Karpas-422 (cell line): Measurements from ENCODE around the gene OCA2. TPM values are rescaled to one million over a fixed set of nuclear protein-coding genes. Genes with fewer than 3 reads are reported as not detected.
A peak's percentile ranks its signal among the peaks of the same experiment; 100 is the strongest.

ENCODE experiments used
- DNase-seq: peaks from one replicate; pipeline ENCODE4 v3.0.0-alpha.2; 2015
- H2AFZ ChIP-seq: fragments of 200-600 bp; sonication (generic); 2 replicates; pipeline ENCODE4 v1.6.1; 2014; ENCODE audit warnings: antibody characterized with exemption, low read length, mixed read lengths
- H3K27ac ChIP-seq: fragments of 200-600 bp; sonication (generic); 2 replicates; pipeline ENCODE4 v1.5.1; 2014; ENCODE audit warnings: mild to moderate bottlenecking, low read length, moderate library complexity
- H3K27me3 ChIP-seq: fragments of 200-600 bp; sonication (generic); 2 replicates; pipeline ENCODE4 v1.6.1; 2014; ENCODE audit warnings: low read length, mixed read lengths
- H3K36me3 ChIP-seq: fragments of 200-600 bp; sonication (generic); 2 replicates; pipeline ENCODE4 v1.6.1; 2014; ENCODE audit warnings: low read length, mixed read lengths; ENCODE audit not compliant: insufficient read depth
- H3K4me1 ChIP-seq: fragments of 200-600 bp; sonication (generic); 2 replicates; pipeline ENCODE4 v1.6.1; 2014; ENCODE audit warnings: mild to moderate bottlenecking, low read length, mixed read lengths
- H3K4me2 ChIP-seq: fragments of 200-600 bp; sonication (generic); 2 replicates; pipeline ENCODE4 v1.6.1; 2014; ENCODE audit warnings: low read length, low read depth, mild to moderate bottlenecking; ENCODE audit not compliant: poor library complexity, severe bottlenecking
- H3K4me3 ChIP-seq: fragments of 200-600 bp; sonication (generic); 2 replicates; pipeline ENCODE4 v1.5.1; 2014; ENCODE audit warnings: mild to moderate bottlenecking, antibody characterized with exemption, low read length, mixed read lengths
- H3K79me2 ChIP-seq: fragments of 200-600 bp; sonication (generic); 2 replicates; pipeline ENCODE4 v1.6.1; 2014; ENCODE audit warnings: mild to moderate bottlenecking, low read length, mixed read lengths
- H3K9ac ChIP-seq: fragments of 200-600 bp; sonication (generic); 2 replicates; pipeline ENCODE4 v1.6.0; 2014; ENCODE audit warnings: low read length
- H3K9me2 ChIP-seq: fragments of 200-600 bp; sonication (generic), shearing (Covaris generic); replicated peaks from 2 replicates; pipeline ENCODE4 v1.6.0; 2014; ENCODE audit warnings: mild to moderate bottlenecking, low read length, moderate library complexity; ENCODE audit not compliant: insufficient read depth
- H3K9me3 ChIP-seq: fragments of 300-700, 200-600 bp; sonication (generic); 2 replicates; pipeline ENCODE4 v1.6.1; 2014; ENCODE audit warnings: low read length, mixed read lengths
- H4K20me1 ChIP-seq: fragments of 200-600 bp; sonication (generic); 2 replicates; pipeline ENCODE4 v1.6.1; 2014; ENCODE audit warnings: mild to moderate bottlenecking, antibody characterized with exemption, low read length, low read depth; ENCODE audit not compliant: insufficient read depth
- total RNA-seq: library from RNA; depleted of rRNA; stranded (reverse); fragments of >200 nt; shearing (Covaris generic); gene quantifications from 2 replicates; pipeline ENCODE4 v1.2.3, GENCODE V29; 2014; ENCODE audit warnings: low replicate concordance

Gene OCA2
- total RNA-seq, 1 experiment from 2014 or later, result not detected

GRCh38 chr15:28091313-28091712 is 7.8 kb downstream of the OCA2 start:
- no peaks in the 10 kb centered on the region for H4K20me1 ChIP-seq
- H3K9me3 ChIP-seq, result peaks cover 8% of the 10 kb centered on the region
- H3K27me3 ChIP-seq, result no peaks in the 10 kb centered on the region
- no peak overlapping the region for H3K4me3 ChIP-seq
- no peak overlapping the region for H2AFZ ChIP-seq
- H3K79me2 ChIP-seq, result no peaks in the 10 kb centered on the region
- no peak overlapping the region for H3K27ac ChIP-seq
- no peak overlapping the region for H3K4me2 ChIP-seq
- H3K4me1 ChIP-seq, result no peaks in the 10 kb centered on the region
- H3K36me3 ChIP-seq, result no peaks in the 10 kb centered on the region
- no peaks in the 10 kb centered on the region for H3K9me2 ChIP-seq
- no peak for DNase-seq
- no peak overlapping the region for H3K9ac ChIP-seq

DNA sequence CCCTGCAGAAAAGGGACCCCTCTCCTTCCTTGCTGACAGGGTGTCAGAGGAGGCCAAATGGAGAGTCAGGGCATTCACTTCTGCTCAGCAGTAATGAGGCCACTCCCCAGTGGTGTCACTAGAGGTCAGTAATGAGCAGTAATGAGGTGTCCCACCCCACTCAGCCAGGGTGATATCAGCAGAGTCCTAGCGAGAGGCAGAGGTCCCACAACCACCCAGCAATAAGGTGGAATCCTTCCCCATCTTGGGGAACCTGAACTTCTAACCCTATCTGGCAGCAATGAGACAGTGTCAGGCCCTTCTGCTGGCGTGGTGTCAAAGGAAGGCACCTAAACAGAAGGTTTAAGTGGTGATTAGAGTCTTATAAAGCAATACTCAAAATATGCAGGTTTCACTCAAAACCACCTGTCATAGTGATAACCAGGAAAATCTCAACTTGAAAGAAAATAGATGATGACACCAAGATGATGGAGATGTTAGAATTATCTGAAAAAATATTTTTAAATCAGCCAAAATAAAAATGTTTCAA is 12.9 kb downstream of the OCA2 start:
- Histone ChIP-seq H3K79me2 (no peaks in the 10 kb centered on the region), H3K27me3 (no peaks in the 10 kb centered on the region), H3K9me2 (no peaks in the 10 kb centered on the region), H2AFZ (no peak overlapping the region), H3K9ac (no peak overlapping the region), H3K4me3 (no peak overlapping the region), H4K20me1 (no peaks in the 10 kb centered on the region), H3K4me1 (no peaks in the 10 kb centered on the region), H3K27ac (no peak overlapping the region), H3K9me3 (peaks cover 5% of the 10 kb centered on the region; the same call in 1 of the 2 replicates), H3K36me3 (no peaks in the 10 kb centered on the region), H3K4me2 (no peak overlapping the region)
- peak; percentile 88 for DNase-seq

- no peaks in the 10 kb centered on the region for H4K20me1 ChIP-seq
- no peaks in the 10 kb centered on the region for H3K9me2 ChIP-seq
- H3K27me3 ChIP-seq, result no peaks in the 10 kb centered on the region
- H3K9me3 ChIP-seq, result peaks cover under 1% of the 10 kb centered on the region; the same call in 1 of the 2 replicates
- DNase-seq, result no peak
- H3K4me2 ChIP-seq, result no peak overlapping the region
- no peak overlapping the region for H3K4me3 ChIP-seq
- H3K9ac ChIP-seq, result no peak overlapping the region
- H3K36me3 ChIP-seq, result no peaks in the 10 kb centered on the region
- H3K79me2 ChIP-seq, result no peaks in the 10 kb centered on the region
- no peaks in the 10 kb centered on the region for H3K4me1 ChIP-seq
- no peak overlapping the region for H2AFZ ChIP-seq
- H3K27ac ChIP-seq, result no peak overlapping the region
Observed at GRCh38 chr15:28085489-28086174, 13.5 kb downstream of the OCA2 start.

GRCh38 chr15:28084547-28084946 is 14.6 kb downstream of the OCA2 start:
- no peak for DNase-seq
- Histone ChIP-seq H2AFZ (no peak overlapping the region), H3K4me3 (no peak overlapping the region), H3K27ac (no peak overlapping the region), H3K4me2 (no peak overlapping the region), H4K20me1 (no peaks in the 10 kb centered on the region), H3K27me3 (no peaks in the 10 kb centered on the region), H3K9me3 (no peaks in the 10 kb centered on the region), H3K9ac (no peak overlapping the region), H3K4me1 (no peaks in the 10 kb centered on the region), H3K9me2 (no peaks in the 10 kb centered on the region), H3K79me2 (no peaks in the 10 kb centered on the region), H3K36me3 (no peaks in the 10 kb centered on the region)

DNA sequence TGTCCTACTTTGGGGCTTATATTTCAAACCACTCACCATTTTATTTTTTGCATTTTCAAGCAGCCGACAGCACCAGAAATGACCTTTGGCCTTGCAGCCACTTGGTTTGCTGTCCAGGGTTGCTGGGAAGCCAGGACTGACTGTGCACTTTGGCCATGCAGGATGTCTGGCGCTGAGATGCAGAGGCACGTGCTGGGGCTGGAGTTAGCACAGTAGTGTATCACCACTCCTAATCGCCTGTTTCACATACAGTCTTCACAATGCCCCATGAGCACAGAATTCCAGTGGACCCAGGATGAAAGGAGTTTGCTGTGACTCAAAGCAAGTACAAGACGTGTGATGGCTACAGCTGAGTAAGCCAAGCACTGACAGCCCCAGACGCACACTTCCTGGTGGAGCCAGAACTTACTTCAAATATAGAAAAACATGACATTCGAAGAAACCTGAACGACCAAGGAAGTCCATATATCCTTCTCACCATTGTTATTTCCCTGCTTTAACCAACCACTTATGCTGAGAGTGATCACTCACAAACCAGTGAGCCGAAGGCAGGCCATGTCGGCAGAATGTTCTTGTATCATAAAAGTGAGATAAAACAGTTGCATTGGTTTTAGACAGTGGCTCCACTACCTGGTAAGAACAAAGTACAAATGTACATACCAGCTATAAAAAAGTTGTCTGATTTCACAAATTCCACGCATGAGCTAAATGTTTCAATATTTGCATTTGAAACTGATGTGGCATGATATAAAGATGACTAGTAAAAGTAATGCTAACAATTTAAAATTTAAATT is 16.0 kb downstream of the OCA2 start:
- H3K27me3 ChIP-seq, result no peaks in the 10 kb centered on the region
- H3K79me2 ChIP-seq, result no peaks in the 10 kb centered on the region
- H3K4me3 ChIP-seq, result no peak overlapping the region
- DNase-seq, result no peak
- H3K9me3 ChIP-seq, result no peaks in the 10 kb centered on the region
- H3K4me1 ChIP-seq, result no peaks in the 10 kb centered on the region
- no peak overlapping the region for H2AFZ ChIP-seq
- no peaks in the 10 kb centered on the region for H3K9me2 ChIP-seq
- H4K20me1 ChIP-seq, result no peaks in the 10 kb centered on the region
- no peaks in the 10 kb centered on the region for H3K36me3 ChIP-seq
- no peak overlapping the region for H3K9ac ChIP-seq
- no peak overlapping the region for H3K4me2 ChIP-seq
- H3K27ac ChIP-seq, result no peak overlapping the region

DNA sequence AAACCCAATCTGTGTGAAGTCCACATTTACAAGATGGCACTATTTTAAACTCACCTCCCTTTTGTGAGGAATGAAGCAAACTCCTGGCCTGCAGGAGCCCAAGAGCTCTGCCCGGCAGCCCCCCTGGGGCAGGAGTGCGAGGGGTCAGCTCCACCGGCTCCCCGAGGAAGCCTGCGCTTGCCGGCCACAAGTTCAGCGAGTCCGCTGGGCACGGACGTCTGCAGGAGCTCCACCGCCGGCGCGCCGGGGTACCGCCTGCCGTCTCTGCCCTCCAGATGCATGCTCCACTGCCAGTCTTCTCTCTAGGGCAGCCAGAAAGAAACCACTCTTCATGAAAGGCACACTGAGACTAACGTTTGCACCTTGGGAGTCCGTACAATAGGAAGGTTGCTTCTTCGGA is 17.5 kb downstream of the OCA2 start:
- DNase-seq, result no peak
- Histone ChIP-seq H3K27ac (no peak overlapping the region), H4K20me1 (no peaks in the 10 kb centered on the region), H2AFZ (no peak overlapping the region), H3K79me2 (no peaks in the 10 kb centered on the region), H3K9ac (no peak overlapping the region), H3K9me3 (no peaks in the 10 kb centered on the region), H3K27me3 (no peaks in the 10 kb centered on the region), H3K36me3 (no peaks in the 10 kb centered on the region), H3K9me2 (no peaks in the 10 kb centered on the region), H3K4me3 (no peak overlapping the region), H3K4me2 (no peak overlapping the region), H3K4me1 (no peaks in the 10 kb centered on the region)

DNA sequence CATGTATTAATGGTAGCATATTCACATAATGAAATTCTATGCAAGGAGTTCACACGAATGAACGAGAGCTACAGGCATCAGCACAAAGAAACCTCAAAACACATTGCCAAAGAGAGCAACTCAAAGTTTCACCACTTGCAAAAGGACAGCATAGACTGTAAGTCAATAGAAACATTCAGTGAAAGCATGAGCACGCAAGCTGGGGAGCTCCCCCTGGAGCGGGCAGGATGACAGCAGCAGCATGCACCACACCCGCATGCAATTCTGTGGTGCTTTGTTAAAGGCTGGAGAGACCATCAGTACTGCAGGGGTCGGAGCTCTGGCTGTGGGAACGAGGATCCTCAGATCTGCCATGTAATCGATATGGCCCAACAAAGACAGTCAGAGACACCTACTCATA is 18.7 kb downstream of the OCA2 start:
- DNase-seq, result no peak
- Histone ChIP-seq H3K27me3 (no peaks in the 10 kb centered on the region), H3K4me2 (no peak overlapping the region), H3K9ac (no peak overlapping the region), H2AFZ (no peak overlapping the region), H3K9me3 (no peaks in the 10 kb centered on the region), H3K36me3 (no peaks in the 10 kb centered on the region), H4K20me1 (no peaks in the 10 kb centered on the region), H3K79me2 (no peaks in the 10 kb centered on the region), H3K4me1 (no peaks in the 10 kb centered on the region), H3K27ac (no peak overlapping the region), H3K4me3 (no peak overlapping the region), H3K9me2 (no peaks in the 10 kb centered on the region)

DNA sequence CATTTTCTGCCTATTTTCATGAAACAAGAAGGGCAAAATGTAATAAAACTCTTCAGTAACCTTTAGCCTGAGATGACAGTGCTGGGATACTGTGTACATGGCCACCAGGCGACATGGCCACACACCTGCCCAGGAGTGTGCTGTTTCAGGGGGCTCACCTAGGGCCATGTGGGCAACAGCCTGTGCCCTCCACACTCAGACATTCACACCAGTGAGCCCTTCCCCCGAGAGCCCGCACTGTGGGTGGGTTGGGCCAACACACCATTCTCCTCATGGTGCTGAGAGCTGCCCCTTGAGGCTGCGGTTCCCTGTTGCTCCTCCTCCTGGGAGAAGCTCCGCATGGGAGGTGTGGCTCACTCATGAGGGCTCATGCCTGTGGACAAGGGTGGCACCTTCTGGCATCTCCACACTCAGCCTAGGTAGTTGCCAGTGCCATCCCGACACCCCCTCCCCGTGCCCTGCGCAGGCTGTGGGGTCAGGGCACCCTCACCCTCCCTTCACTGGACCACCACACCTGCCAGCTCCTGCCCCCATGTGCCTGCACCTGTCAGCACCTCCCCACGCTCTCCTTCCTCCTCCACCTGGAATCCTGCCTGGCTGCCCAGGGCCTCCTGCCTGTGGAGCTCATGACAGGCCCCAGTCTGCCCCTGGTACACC is 19.7 kb downstream of the OCA2 start:
- H3K4me1 ChIP-seq, result no peaks in the 10 kb centered on the region
- H3K9me3 ChIP-seq, result no peaks in the 10 kb centered on the region
- H3K9ac ChIP-seq, result no peak overlapping the region
- DNase-seq, result no peak
- no peaks in the 10 kb centered on the region for H3K36me3 ChIP-seq
- no peak overlapping the region for H3K27ac ChIP-seq
- no peaks in the 10 kb centered on the region for H4K20me1 ChIP-seq
- H3K4me2 ChIP-seq, result no peak overlapping the region
- H3K79me2 ChIP-seq, result no peaks in the 10 kb centered on the region
- no peaks in the 10 kb centered on the region for H3K27me3 ChIP-seq
- no peak overlapping the region for H2AFZ ChIP-seq
- H3K9me2 ChIP-seq, result no peaks in the 10 kb centered on the region
- no peak overlapping the region for H3K4me3 ChIP-seq
